GM06990 (cell line): Measurements from ENCODE around the gene SLC5A10.
A peak's percentile ranks its signal among the peaks of the same experiment; 100 is the strongest.

Experiments used
- DNase-seq: peaks from one replicate; pipeline ENCODE4 v3.0.0-alpha.2; 2011; ENCODE audit not compliant: insufficient read length; ENCODE audit errors: extremely low read depth
- H3K27me3 ChIP-seq: replicated peaks from 2 replicates; pipeline ENCODE4 v1.6.0; 2011; ENCODE audit warnings: low read length; ENCODE audit not compliant: control insufficient read depth, insufficient read depth
- H3K36me3 ChIP-seq: 2 replicates; pipeline ENCODE4 v1.5.1; 2011; ENCODE audit warnings: low read length; ENCODE audit not compliant: control insufficient read depth, insufficient read depth
- H3K4me3 ChIP-seq: replicated peaks from 2 replicates; pipeline ENCODE4 v1.5.1; 2011; ENCODE audit warnings: low read depth, mild to moderate bottlenecking, control low read depth, low read length
- TF ChIP-seq, protein P1 (sequence below): IDR thresholded peaks from 2 replicates; pipeline ENCODE4 v1.5.1; 2011; ENCODE audit warnings: low read length, control low read depth, mild to moderate bottlenecking, inconsistent platforms; ENCODE audit not compliant: insufficient read depth, poor library complexity, severe bottlenecking

Gene SLC5A10

DNA sequence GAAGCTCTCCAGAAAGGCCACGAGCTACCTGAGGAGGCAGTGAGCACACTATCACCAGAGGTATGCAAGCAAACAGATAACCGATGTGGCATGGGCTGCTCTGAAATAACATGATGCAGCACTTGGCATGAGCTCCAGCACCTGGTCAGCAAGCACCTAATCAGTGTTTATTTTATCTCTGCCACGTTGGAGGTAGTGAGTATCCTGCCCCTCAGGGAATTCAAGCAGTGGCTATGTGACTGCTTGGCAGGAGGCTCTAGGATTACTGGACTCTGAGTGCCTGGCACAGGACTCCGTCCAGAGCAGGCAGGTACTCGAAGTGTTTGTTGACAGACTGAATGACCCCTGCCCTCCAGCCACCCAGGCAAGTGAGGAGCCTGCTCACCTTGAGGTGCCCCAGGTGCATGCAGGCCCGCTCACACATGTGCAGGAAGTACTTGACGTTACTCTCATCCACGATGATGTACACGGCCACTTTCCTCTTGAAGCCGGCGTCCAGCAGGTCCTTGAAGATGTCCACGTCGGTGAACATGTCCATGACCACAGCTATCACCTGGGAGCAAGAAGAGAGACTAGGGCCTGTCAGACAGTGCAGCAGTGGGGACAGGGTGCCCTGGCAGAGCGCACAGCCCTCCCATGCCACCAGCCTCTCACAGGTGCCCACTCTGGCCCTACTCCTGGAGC, 36.0 kb downstream of the SLC5A10 start:
- no peak for DNase-seq
- Histone ChIP-seq H3K27me3 (no peaks in the 10 kb centered on the region), H3K4me3 (no peak overlapping the region), H3K36me3 (peaks cover 16% of the 10 kb centered on the region)
- TF ChIP-seq, protein P1, sequence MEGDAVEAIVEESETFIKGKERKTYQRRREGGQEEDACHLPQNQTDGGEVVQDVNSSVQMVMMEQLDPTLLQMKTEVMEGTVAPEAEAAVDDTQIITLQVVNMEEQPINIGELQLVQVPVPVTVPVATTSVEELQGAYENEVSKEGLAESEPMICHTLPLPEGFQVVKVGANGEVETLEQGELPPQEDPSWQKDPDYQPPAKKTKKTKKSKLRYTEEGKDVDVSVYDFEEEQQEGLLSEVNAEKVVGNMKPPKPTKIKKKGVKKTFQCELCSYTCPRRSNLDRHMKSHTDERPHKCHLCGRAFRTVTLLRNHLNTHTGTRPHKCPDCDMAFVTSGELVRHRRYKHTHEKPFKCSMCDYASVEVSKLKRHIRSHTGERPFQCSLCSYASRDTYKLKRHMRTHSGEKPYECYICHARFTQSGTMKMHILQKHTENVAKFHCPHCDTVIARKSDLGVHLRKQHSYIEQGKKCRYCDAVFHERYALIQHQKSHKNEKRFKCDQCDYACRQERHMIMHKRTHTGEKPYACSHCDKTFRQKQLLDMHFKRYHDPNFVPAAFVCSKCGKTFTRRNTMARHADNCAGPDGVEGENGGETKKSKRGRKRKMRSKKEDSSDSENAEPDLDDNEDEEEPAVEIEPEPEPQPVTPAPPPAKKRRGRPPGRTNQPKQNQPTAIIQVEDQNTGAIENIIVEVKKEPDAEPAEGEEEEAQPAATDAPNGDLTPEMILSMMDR, result no peak

DNA sequence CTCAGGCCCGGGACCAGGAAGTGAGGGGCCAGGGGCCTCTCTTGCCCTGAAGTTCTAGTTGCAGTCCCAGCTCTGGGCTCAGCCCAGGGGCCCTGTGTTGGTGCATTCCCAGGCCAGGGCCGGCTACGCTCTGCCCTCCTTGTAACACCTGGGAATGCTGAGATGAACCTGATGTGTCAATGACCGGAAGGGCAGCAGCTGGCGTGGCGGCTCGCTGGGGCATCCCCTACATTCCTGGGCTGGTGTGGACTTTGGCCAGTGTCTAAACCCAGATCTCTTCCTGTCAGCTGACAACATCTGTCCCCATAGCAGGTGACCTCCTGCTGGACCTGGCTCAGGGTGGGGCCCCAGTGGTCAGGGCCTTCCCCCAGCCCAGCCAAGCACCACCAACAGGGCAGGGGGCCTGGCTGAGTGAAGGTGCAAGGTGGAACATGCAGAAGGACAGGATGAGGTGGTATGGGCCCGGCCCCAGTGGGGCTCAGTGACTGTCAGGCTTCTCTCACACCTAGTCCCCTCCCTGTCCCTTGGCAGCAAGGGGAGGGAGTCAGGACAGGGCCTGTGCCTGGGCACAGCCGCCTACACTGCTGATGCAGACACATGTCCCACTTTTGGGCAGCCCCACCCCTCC, 36.7 kb downstream of the SLC5A10 start:
- Histone ChIP-seq H3K27me3 (no peaks in the 10 kb centered on the region), H3K36me3 (peaks cover 16% of the 10 kb centered on the region), H3K4me3 (no peak overlapping the region)
- no peak for DNase-seq
- TF ChIP-seq, protein P1, result no peak

DNA sequence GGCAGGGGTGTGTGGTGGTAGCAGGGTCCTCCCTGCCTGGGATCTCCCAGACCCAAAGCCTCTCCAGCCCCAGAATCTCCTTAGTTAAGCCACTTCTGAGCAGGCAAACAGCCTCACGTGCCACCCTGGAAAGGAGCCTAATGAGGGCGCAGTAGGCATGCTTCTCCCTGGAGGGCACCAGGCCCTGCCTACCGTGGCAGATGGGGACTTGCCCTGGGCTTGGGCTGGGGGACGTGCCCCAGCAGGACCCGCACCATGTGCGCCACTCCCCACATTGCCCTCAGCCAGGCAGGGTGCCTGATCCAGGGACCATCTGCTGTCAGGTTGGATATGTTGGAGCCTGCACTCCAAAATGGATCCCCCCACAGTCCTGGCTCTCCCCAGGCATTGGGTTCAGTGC, 38.4 kb downstream of the SLC5A10 start:
- TF ChIP-seq, protein P1, result no peak
- no peak for DNase-seq
- H3K27me3 ChIP-seq, result no peaks in the 10 kb centered on the region
- peaks cover 15% of the 10 kb centered on the region for H3K36me3 ChIP-seq
- H3K4me3 ChIP-seq, result no peak overlapping the region

DNA sequence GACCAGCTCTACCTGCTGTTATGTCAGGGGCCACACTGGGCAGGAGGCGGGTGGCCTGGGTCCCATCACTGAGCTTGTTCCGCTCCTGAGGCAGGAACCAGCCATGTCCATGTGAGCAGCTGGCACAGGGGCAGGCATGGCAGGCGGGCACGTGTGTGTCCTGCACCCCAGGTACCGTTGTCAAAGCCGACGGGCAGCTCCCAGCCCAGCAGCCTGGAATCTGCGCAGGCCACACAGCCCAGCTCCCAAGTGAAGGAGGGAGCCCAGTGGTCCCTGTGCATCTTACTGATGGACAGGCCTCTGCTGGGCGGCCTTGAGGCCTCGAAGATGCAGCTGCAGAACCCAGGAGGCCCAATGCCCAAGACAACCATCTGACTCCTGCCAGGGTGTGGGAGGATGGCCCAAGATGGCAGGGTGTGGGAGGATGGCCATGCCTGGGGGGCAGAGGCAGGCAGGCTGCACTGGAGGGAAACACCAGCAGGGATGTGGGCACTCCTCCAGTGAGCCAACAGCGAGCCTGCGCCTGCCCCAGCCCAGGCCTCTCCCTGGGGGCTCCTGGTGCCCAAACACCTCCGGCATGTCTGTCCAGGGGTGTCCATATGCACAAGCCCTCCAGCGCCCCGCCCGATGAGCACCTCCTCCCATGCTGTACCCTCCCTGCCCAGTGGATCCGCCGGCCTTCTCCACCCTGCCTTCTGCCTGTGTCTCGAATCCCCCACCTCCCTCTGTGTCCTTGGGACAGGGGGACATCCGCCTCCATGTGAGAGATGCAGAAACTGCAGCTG, 39.8 kb downstream of the SLC5A10 start:
- no peak overlapping the region for H3K4me3 ChIP-seq
- TF ChIP-seq, protein P1, result no peak
- H3K36me3 ChIP-seq, result peaks cover 17% of the 10 kb centered on the region

DNA sequence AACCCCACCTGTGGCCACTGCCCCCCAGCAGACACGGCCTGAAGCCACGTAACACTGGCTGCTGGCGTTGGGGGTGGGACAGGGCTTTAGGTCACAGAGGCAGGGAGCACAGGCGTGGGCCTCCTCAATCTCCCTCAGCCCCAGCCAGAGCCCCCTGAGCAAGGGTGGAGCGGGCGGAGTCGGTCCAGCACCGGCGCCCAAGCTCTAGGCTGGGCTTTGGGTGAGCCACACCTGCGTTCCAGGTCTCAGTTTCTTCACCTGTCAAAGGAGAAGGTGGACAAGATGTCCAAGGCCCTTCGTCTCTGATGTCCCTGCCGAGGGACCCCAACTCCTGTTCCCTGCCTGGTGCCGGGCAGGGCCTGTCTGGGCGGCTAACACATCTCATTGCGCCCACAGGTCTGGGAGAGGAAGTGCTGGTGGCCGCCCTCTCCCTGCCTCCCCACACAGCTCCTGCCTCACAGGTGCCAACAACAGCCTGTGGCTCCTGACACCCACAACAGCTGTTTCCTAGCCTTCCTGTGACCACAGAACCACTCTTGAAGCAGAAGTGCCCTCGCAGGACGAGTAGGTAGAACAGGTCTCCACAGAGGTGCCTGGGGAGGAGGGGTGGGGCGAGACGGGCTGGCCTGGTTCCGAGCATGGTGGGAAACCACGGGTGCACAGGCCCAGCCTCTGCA, 40.6 kb downstream of the SLC5A10 start:
- TF ChIP-seq, protein P1, result no peak
- H3K4me3 ChIP-seq, result no peak overlapping the region
- peaks cover 12% of the 10 kb centered on the region for H3K36me3 ChIP-seq
- peak; percentile 51 for DNase-seq
- no peaks in the 10 kb centered on the region for H3K27me3 ChIP-seq

More for the DNA sequence above, 39.8 kb downstream of the SLC5A10 start:
- DNase-seq, result no peak
- no peaks in the 10 kb centered on the region for H3K27me3 ChIP-seq
